Fibroblast of skin of back (primary cell): ENCODE data around the gene NTM.
A peak's percentile ranks its signal among the peaks of the same experiment; 100 is the strongest.

ENCODE experiments used
- DNase-seq: peaks from one replicate; pipeline ENCODE4 v3.0.0-alpha.2; 2013

Gene NTM

DNA sequence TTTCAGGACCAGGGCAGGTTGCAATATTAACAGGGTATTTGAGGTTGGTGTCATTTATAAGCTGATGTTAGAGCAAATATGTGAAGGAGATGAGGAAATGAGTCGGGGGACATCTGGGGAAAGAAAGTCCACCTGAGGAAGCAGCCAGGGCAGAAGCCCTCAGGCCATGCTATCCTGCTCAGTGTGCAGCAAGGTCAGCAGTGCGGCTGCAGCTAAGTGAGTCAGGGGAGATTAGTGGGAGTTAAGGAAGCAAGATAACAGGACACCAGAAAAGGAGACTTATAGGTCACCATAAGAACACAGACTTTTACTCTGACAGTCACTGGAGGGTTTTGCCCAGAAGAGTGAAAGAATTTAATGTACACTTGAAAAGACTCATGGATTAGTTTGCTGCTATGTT is 468.9 kb downstream of the NTM start:
- DNase-seq: no peak

DNA sequence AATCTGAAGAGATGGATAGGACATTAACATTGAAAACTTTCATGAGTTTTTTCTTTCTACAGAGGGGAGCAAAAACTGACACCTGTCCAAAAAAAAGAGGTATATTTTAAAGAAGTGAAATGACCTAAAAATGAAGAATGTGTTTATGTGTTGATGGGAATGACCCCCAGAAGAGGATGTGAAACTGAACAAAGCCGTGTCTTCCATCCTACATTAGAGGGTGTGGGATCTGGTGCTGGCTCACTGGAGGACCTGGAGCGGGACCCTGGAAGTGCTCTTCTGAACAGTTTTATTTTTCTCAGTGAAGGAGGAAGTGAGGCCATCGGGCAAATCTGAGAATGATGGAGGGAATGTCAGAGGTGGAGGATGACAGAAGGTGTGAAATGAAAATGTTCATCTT is 470.1 kb downstream of the NTM start:
- no peak for DNase-seq

DNA sequence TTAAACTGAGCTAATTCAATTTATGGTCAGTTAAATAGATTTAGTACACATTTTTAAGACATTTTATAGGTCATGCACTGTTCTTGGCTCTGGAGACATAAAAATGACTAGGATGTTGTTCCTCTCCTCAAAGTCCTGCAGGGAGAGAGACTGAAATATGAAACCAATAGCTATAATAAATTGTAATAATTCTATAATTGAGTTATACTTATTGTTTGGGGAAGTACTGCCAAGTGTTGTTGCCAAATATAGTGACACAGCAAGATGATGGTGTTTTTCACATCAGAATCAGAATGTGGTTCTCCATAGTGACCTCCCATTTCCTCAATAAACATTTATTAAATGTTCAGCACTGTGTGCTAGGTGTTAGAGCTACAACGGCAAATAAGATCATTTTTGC is 470.6 kb downstream of the NTM start:
- no peak for DNase-seq

- no peak for DNase-seq
Measured at GRCh38 chr11:131841925-131842635, 471.7 kb downstream of the NTM start.

- no peak for DNase-seq
Measured at GRCh38 chr11:131845255-131845654, 474.8 kb downstream of the NTM start.

DNA sequence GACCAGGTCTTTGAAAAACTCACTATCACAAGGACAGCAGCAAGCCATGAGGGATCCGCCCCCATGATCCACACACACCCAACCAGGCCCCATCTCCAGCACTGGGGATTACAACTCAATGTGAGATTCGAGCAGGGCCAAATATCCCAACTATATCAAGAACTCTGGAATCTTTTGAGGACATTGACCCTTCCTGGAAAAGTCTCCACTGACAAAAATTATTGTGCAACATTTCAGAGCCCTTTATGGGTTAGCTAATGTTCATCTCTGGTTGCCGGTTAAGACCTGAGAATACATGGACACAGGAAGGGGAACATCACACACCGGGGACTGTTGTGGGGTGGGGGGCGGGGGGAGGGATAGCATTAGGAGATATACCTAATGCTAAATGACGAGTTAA is 479.1 kb downstream of the NTM start:
- DNase-seq: no peak

GRCh38 chr11:131850507-131850906 is 480.1 kb downstream of the NTM start:
- no peak for DNase-seq

DNA sequence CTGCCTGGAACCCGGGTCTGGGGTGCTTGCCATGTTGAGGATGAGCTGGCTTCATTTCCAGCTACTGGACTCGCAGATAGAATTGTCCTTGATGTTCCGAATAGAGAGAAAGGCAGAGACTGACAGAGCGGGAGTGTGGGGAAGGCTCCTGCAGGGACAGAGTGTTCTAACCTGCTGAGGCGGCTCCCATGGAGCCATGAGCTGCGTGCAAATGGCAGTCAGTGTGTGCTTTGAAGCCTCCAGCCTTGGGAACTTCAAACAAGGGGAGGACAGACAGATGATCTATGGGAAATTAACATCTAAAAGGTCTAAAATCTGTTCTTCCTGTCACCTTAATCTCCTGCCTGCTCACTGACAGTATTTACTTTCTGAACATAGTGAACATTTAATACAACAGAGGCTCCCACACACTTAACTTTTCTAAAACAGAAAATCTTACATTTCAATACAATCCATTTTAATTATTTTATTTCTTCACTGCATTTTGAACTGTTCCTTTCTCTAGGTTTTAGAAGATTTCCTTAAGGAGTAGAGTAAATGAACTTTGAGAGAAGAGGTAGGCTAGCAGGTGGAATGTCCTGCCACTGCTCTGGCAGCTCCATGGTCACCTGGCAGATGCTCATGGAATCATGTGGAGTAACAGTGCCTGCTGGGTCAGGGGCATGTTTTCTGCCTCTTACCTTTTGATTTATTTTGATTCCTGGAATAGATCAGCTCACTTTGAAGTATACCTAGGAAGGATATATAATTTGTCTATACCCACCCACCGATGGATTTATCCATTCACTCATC is 481.7 kb downstream of the NTM start:
- no peak for DNase-seq

GRCh38 chr11:131852757-131853156 is 482.3 kb downstream of the NTM start:
- no peak for DNase-seq

- no peak for DNase-seq
Measured at GRCh38 chr11:131854391-131854790, 484.0 kb downstream of the NTM start.

GRCh38 chr11:131855320-131855719 is 484.9 kb downstream of the NTM start:
- DNase-seq: no peak

- no peak for DNase-seq
Measured at GRCh38 chr11:131857246-131857645, 486.8 kb downstream of the NTM start.

DNA sequence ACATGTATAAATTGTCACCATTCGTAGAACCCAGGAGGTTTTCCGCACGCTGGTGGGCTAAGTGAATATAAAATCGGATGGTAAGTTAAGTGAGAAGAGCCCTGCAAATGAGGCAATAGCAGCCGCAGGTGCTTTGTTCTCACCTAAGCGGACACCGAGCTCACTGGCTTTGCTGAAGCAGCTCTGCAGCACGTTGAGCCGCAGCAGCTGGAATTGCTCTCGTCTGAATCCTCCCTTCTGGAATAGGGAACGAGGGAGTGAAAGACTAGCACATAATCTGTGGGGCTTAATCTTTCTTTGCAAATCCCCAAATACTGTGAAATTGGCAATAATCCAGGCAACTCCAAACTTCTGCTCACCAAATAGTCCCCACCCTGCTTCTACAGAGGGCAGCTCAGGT is 488.1 kb downstream of the NTM start:
- DNase-seq: no peak

DNA sequence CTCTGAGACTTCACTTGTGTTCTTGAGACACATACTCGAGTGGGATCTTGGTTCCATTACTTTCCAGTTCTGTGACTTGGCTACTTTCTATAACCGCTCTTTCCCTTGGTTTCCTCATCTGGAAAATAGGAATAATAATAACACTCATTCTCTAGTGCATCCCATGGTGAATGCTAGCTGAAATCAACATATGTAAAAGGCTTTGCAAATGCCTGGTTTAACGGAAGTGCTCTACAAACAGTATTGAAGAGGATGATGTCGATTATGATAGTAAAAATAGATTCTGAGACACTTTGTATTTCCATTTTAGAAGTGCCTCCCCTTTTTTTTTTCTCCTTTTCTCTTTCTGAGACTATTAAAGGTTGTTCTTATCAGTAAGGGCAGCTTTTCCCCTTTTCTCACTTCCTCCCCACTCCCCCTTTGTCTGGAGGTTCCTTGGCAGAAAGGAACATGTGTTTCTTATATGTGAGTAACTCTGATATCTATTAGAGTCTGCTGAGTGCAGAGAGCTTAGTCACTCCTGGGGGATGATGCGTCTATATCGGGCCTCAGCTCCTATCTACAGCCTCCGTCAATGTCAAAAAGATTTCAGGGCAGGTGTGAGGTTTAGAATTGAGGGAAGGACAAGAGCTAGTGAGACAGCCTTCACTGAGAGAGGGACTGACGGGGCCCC is 489.3 kb downstream of the NTM start:
- peak; percentile 63 for DNase-seq

DNA sequence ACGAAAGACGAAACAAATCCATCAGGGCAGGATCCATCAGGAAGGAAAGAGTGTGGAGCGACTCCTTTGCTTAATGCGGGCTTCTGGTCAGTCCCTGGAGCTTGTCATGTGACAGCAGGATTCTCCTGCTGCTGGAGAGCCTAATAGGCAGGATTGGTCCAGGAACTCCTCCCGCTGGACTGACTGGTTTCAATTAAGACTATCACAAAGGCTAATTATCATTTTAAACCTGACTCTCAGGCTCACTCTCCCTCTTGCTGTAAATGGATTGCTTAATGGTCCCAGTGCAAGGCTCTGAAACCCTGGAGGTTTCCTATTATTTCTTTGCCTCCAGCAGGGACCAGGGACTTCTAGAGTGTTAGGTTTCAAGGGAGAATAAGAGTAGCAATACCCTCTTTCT is 493.8 kb downstream of the NTM start:
- no peak for DNase-seq

- DNase-seq: no peak
Measured at GRCh38 chr11:131865860-131866259, 495.4 kb downstream of the NTM start.

DNA sequence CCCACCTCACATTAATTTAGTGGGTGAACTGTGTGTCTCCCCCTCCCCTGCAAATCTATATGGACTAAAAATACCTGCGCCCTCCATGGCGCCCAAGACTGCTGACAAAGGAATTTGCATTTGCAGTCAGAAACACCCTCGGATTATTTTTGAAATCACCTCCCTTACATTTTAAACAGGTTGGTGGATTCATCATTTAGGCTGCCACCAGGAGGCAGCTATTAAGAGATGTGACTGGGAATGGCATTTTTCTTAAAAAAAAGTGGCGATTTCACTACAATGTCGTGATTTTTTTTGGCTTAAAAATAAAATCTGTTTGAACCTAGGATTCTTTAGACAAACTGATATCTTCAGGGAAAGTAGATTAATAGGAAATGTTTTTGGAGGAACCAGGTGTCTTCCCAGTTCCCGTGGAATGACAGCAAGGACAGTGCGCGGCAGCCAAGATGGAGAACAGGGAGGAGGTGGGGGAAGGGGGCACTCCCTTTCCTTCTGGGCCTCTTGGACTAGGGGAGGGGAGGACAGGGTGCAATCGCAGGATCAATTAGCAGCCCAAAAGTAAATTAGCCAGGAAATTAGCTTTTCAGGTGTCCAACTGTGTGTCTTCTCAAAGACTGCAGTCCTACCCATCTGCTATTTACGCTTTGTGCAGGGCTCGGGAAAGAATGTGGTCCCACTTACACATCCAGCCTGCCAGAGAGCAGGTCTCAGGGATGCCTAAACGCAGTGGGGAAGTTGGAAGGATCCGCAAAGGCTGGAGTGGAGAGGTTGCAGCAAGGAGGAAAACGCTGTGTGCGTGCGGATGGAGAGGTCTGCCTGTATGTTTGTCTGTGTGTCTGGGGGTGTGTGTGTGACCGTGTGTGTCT is 496.4 kb downstream of the NTM start:
- DNase-seq: no peak

DNA sequence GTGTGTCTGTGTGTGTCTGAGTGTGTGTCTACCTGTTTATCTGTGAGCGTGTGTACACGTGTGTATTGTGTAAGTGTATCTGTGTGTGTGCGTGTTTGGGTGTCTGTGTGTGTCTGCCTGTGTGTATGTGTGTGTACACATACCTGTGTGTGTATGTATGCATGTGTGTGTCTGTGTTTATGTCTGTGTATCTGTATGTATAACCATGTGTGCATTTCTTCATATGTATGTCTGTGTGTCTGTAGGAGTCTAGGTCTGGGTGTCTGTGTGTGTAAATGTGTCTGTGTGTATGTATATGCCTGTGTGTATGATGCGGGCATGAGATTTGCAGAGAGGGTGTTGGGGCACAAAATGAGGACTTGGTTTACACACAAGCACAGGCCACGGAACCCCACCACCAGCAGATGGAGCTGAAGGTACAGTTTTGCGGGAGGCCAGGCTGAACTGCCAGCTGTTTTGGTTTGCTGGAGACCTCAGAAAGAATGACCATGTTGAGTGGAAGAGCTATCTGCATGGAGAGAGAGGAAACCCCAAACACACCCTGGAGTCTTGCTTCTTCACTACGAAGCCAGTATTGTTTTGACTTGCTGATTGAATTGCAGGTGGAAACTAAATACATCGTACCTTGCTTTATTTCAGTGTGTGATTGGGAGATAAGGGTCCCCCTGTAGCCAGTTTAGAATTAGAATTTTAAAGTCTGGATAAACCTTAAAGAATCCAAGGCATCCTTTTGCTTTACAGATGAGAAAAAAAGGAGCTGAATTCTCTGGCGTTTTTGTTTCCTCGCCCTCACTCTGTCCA is 497.2 kb downstream of the NTM start:
- DNase-seq: peak; percentile 85

DNA sequence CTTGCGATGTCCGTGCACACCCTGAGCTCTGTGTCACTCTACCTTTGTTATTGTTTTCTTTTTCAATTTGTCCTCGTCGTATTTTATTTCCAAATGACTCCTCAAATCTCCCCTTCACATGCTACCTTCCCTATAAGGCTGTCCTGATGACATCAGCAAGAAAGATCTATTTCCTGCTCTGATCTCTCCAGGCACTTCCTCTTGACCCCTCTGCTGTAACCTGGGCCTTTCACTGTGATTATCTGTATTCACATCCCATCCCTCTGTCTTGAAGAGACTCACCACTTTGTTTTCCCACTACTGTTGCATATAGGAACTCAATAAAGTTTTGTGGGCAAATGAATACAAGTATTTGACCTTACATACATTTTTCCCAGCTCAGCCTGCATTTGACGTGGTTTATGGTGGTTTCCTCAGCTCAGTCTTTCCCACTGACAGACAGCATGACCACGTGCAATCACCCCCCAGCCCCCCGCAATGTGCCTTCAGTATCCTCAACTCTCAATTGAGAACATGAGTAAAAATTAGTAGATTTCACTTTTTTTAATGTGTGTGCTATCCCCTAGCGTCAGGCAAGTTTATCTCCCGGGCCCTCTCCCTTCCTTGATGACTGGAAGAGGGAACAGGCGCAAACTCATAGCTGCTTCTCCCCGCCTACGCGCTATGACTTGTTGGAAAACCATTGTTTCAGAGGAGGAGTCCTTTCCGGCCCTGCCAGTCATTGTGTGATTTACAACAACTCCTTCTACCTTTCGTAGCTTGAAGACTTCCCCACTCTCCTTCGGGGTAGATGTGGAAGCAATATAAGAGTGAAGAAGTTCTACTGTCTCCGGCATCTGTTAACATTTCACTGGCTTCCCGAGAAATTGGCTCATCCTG is 498.5 kb downstream of the NTM start:
- peak; percentile 11 for DNase-seq

GRCh38 chr11:131870305-131870704 is 499.9 kb downstream of the NTM start:
- DNase-seq: no peak

- DNase-seq: no peak
Measured at GRCh38 chr11:131871006-131871405, 500.6 kb downstream of the NTM start.
